A673 (cell line): ENCODE measurements around the gene TNFAIP3. TPM values are rescaled to one million over a fixed set of nuclear protein-coding genes. Genes with fewer than 3 reads are reported as not detected.

ENCODE experiments used
- BruUV-seq: library from RNA; stranded (reverse); fragments of 400-500 nt; replicated peaks from 2 replicates; lab custom pipeline; 2021; lab: Mats Ljungman, UMichigan
- CTCF ChIA-PET: fragments of 300-600 bp; sonication (Branson Sonifier 250); formaldehyde crosslinking; loops from one replicate; lab custom pipeline; 2022; ENCODE audit warnings: antibody characterized with exemption; lab: Charles Lee
- POLR2A ChIA-PET: fragments of 300-600 bp; sonication (Branson Sonifier 250); formaldehyde crosslinking; loops from one replicate; lab custom pipeline; 2022; ENCODE audit warnings: antibody characterized with exemption; ENCODE audit not compliant: low non-redundant PET; lab: Charles Lee
- DNase-seq: peaks from one replicate; pipeline ENCODE4 v3.0.0-alpha.2; 2015; ENCODE audit warnings: low spot score
- H3K27ac ChIP-seq: fragments of 200-600 bp; sonication (generic); 2 replicates; pipeline ENCODE4 v1.5.1; 2016; ENCODE audit warnings: mixed run types, low read depth, mild to moderate bottlenecking, mixed read lengths, antibody characterized with exemption, low read length; ENCODE audit not compliant: poor library complexity, severe bottlenecking
- H3K27me3 ChIP-seq: fragments of 200-600 bp; sonication (generic); replicated peaks from 2 replicates; pipeline ENCODE4 v1.6.1; 2017; ENCODE audit warnings: mixed run types, low read depth, mild to moderate bottlenecking, mixed read lengths, antibody characterized with exemption, low read length; ENCODE audit not compliant: insufficient read depth, poor library complexity
- H3K36me3 ChIP-seq: fragments of 200-600 bp; sonication (generic); 2 replicates; pipeline ENCODE4 v1.6.1; 2016; ENCODE audit warnings: mixed run types, mild to moderate bottlenecking, mixed read lengths, antibody characterized with exemption, low read length; ENCODE audit not compliant: insufficient read depth, poor library complexity, severe bottlenecking
- H3K4me1 ChIP-seq: fragments of 200-600 bp; sonication (generic); 2 replicates; pipeline ENCODE4 v1.6.1; 2017; ENCODE audit warnings: mixed run types, mild to moderate bottlenecking, mixed read lengths, antibody characterized with exemption, low read length; ENCODE audit not compliant: insufficient read depth, poor library complexity, severe bottlenecking
- H3K4me3 ChIP-seq: fragments of 200-600 bp; sonication (generic); 2 replicates; pipeline ENCODE4 v1.5.1; 2016; ENCODE audit warnings: low read depth, mixed run types, mild to moderate bottlenecking, mixed read lengths, low read length; ENCODE audit not compliant: poor library complexity, severe bottlenecking
- H3K9me3 ChIP-seq: fragments of 200-600 bp; sonication (generic); 2 replicates; pipeline ENCODE4 v1.6.1; 2016; ENCODE audit warnings: mixed run types, low read depth, mild to moderate bottlenecking, mixed read lengths, antibody characterized with exemption, low read length; ENCODE audit not compliant: poor library complexity, severe bottlenecking
- EZH2 ChIP-seq: fragments of 200-600 bp; sonication (generic); IDR thresholded peaks from 2 replicates; pipeline ENCODE4 v1.6.1; 2017; ENCODE audit warnings: borderline replicate concordance, low read depth, mild to moderate bottlenecking, mixed read lengths, antibody characterized with exemption, low read length; ENCODE audit not compliant: poor library complexity, severe bottlenecking
- intact Hi-C: fragments of 100-400 bp; cut with micrococcal nuclease; formaldehyde crosslinking; loops from one replicate; pipeline ENCODE4 v1.10.0; 2022; ENCODE audit not compliant: unreplicated experiment
- total RNA-seq: library from RNA; stranded (reverse); gene quantifications from 2 replicates; pipeline ENCODE4 v1.2.3, GENCODE V29; 2021
- TF ChIP-seq, protein P1 (sequence below): fragments of 300-800, 200-600 bp; sonication (generic); conservative IDR thresholded peaks from 2 replicates; pipeline ENCODE4 v1.5.1; 2017; ENCODE audit warnings: low read depth, mild to moderate bottlenecking, antibody characterized with exemption, low read length, moderate library complexity, mixed read lengths

Gene TNFAIP3
- total RNA-seq, 1 experiment from 2014 or later: 12.7 TPM

GRCh38 chr6:137820425-137820824 is 46.6 kb upstream of the TNFAIP3 start:
- intact Hi-C loops: no loop called here
- no peak for TF ChIP-seq EZH2
- TF ChIP-seq, protein P1, sequence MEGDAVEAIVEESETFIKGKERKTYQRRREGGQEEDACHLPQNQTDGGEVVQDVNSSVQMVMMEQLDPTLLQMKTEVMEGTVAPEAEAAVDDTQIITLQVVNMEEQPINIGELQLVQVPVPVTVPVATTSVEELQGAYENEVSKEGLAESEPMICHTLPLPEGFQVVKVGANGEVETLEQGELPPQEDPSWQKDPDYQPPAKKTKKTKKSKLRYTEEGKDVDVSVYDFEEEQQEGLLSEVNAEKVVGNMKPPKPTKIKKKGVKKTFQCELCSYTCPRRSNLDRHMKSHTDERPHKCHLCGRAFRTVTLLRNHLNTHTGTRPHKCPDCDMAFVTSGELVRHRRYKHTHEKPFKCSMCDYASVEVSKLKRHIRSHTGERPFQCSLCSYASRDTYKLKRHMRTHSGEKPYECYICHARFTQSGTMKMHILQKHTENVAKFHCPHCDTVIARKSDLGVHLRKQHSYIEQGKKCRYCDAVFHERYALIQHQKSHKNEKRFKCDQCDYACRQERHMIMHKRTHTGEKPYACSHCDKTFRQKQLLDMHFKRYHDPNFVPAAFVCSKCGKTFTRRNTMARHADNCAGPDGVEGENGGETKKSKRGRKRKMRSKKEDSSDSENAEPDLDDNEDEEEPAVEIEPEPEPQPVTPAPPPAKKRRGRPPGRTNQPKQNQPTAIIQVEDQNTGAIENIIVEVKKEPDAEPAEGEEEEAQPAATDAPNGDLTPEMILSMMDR: no peak
- no peaks in the 10 kb centered on the region for H3K9me3 ChIP-seq
- H3K4me1 ChIP-seq: peaks cover 7% of the 10 kb centered on the region
- no peaks in the 10 kb centered on the region for H3K36me3 ChIP-seq
- ChIA-PET CTCF (no interaction called here), POLR2A (no interaction called here)
- peaks cover 9% of the 10 kb centered on the region for H3K27me3 ChIP-seq
- no peak for DNase-seq
- no peak overlapping the region for H3K4me3 ChIP-seq
- no peak overlapping the region for H3K27ac ChIP-seq
- no TSS peak for BruUV-seq

DNA sequence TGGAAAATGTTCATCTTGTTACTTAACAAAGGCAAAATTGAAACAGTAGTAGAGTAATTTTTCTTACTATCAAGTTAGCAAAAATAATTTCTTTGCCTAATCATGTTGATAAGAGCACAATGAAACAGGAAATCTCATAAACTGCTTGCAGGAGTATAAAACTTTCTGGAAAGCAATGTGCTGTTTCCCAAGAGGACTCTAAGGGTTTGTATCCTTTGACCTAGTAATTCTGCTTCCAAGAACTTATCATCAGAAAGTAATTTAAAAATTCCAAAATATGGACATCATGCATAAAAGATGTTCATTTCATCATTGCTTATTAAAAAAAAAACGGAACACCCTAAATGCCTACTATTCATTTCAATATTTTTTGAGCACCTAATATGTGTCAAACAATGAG is 46.1 kb upstream of the TNFAIP3 start:
- BruUV-seq: no TSS peak
- intact Hi-C loops: no loop called here
- Histone ChIP-seq H3K4me1 (peaks cover 7% of the 10 kb centered on the region), H3K36me3 (no peaks in the 10 kb centered on the region), H3K9me3 (no peaks in the 10 kb centered on the region), H3K27me3 (peaks cover 9% of the 10 kb centered on the region), H3K4me3 (no peak overlapping the region), H3K27ac (no peak overlapping the region)
- ChIA-PET POLR2A (no interaction called here), CTCF (interaction anchor here (0.6 kb wide), 1 partner anchor 76 kb away, joined by 4 read pairs; no protein-coding TSS in a partner anchor)
- TF ChIP-seq, protein P1: no peak
- TF ChIP-seq EZH2: no peak
- peak; percentile 31 for DNase-seq

DNA sequence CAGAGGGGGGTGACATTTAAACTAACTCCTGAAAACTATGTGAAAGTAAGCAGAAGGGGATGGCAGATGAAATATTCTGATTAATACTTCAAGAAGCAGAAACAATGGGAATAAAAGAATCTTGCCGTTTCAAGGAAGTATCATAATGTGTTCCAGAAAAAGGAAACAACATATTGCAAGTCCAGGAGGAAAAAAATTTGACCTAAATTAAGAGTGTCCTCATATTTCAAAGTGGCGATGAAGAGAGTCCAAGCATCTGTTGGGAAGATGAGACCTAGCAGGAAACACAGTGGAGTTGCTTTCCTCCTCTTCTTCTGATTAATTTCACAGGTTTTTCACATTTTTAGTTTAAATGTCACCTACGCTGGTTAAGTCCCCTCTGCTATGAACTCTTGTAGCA is 45.6 kb upstream of the TNFAIP3 start:
- no peak overlapping the region for H3K4me3 ChIP-seq
- intact Hi-C loops: no loop called here
- ChIA-PET CTCF (interaction anchor here (0.6 kb wide), 1 partner anchor 76 kb away, joined by 4 read pairs; no protein-coding TSS in a partner anchor), POLR2A (no interaction called here)
- peaks cover 9% of the 10 kb centered on the region for H3K27me3 ChIP-seq
- no peaks in the 10 kb centered on the region for H3K36me3 ChIP-seq
- H3K9me3 ChIP-seq: no peaks in the 10 kb centered on the region
- no peak overlapping the region for H3K27ac ChIP-seq
- no peak for DNase-seq
- peaks cover 7% of the 10 kb centered on the region for H3K4me1 ChIP-seq
- BruUV-seq: no TSS peak
- TF ChIP-seq, protein P1: no peak
- no peak for TF ChIP-seq EZH2
